Small intestine (tissue), 7 donors: ENCODE measurements around the gene ZDHHC7. TPM values are rescaled to one million over a fixed set of nuclear protein-coding genes. Genes with fewer than 3 reads are reported as not detected.
A peak's percentile ranks its signal among the peaks of the same experiment; 100 is the strongest.

Experiments used
- DNase-seq, 2 donors: peaks; one replicate each; pipeline versions ENCODE4 v3.0.0 to v3.0.0-alpha.2; 2013
- FAIRE-seq: peaks from 2 replicates; lab custom pipeline; 2012; peaks lifted over from hg19 to GRCh38; lab: Jason Lieb, UNC
- H3K27ac ChIP-seq, 3 donors: one replicate each; pipeline ENCODE4 v1.5.1; 2013; ENCODE audit warnings: low read length in 2 of 3, mild to moderate bottlenecking in 2 of 3, control low read depth in 1 of 3, inconsistent platforms in 1 of 3, low read depth in 1 of 3, moderate library complexity in 1 of 3
- H3K27me3 ChIP-seq, 3 donors: one replicate each; pipeline ENCODE4 v1.6.1; 2013; ENCODE audit warnings: low read length in 3 of 3, inconsistent platforms in 1 of 3; ENCODE audit not compliant: control insufficient read depth in 3 of 3, insufficient read depth in 3 of 3
- H3K36me3 ChIP-seq, 3 donors: one replicate each; pipeline ENCODE4 v1.6.1; 2013; ENCODE audit warnings: low read length in 3 of 3, inconsistent platforms in 1 of 3, low read depth in 1 of 3, mild to moderate bottlenecking in 1 of 3, moderate library complexity in 1 of 3; ENCODE audit not compliant: control insufficient read depth in 3 of 3, insufficient read depth in 2 of 3
- H3K4me1 ChIP-seq, 3 donors: one replicate each; pipeline ENCODE4 v1.6.1; 2013; ENCODE audit warnings: low read length in 2 of 3, inconsistent platforms in 1 of 3, low read depth in 1 of 3, mild to moderate bottlenecking in 1 of 3, moderate library complexity in 1 of 3; ENCODE audit not compliant: control insufficient read depth in 3 of 3, insufficient read depth in 2 of 3
- H3K4me3 ChIP-seq, 3 donors: one replicate each; pipeline ENCODE4 v1.5.1; 2013; ENCODE audit warnings: low read length in 3 of 3, control low read depth in 1 of 3, inconsistent platforms in 1 of 3, low read depth in 1 of 3, mild to moderate bottlenecking in 1 of 3, moderate library complexity in 1 of 3
- H3K9me3 ChIP-seq, 2 donors: one replicate each; pipeline ENCODE4 v1.6.1; 2013; ENCODE audit warnings: low read depth in 1 of 2, low read length in 1 of 2; ENCODE audit not compliant: control insufficient read depth in 2 of 2, insufficient read depth in 1 of 2
- WGBS, 3 donors: extraction: QIAGEN DNeasy Blood & Tissue Kit; methylation state at CpG; one replicate each; pipeline ENCODE4 v1.1.7; 2013; 5-methylcytosine and 5-hydroxymethylcytosine counted together
- polyA plus RNA-seq, 4 donors: library from polyadenylated mRNA; stranded (reverse) in 3 of 4; unstranded in 1 of 4; fragments of 200-250 nt in 3 of 4; fragments of 120-200 nt in 1 of 4; gene quantifications; one replicate each; pipeline versions ENCODE4 v1.2.1 to v1.2.3, GENCODE V29; 2013
- donor health status: healthy with polysubstance abuse.
- donor health status: control.
- donor health status: control.
- donor health status: Bipolar disorder and iron deficiency.
- donor health status: healthy.

ZDHHC7 gene
- polyA plus RNA-seq, 4 donors, result 16.5 to 57.5 (median 27.2) TPM

DNA sequence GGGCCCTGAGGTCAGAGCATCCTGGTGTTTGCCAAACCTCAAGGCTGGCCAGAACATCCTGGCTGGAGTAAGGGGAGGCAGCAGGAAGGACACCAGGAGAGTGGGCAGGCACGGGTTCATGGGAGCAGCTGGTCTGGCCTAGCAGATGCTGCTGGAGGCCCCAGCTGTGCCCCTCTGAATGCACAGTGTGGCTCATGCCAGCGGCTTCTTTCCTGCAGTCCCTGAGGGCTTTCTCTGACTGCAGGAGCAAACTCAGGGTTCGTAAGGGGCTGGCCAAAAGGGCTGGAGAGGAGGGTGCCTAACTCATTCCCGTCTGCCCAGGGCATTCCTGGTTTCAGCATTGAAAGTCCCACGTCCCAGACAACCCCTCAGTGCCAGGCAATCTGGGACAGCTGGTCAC is 78.7 kb downstream of the ZDHHC7 start:
- Histone ChIP-seq H3K9me3 (peaks cover 0 to 3% of the 10 kb centered on the region in 2 donors), H3K36me3 (no peaks in the 10 kb centered on the region), H3K4me1 (peaks cover 0 to 2% (median 0%) of the 10 kb centered on the region in 3 donors), H3K27ac (no peak overlapping the region), H3K27me3 (no peaks in the 10 kb centered on the region), H3K4me3 (no peak overlapping the region)
- no peak for FAIRE-seq
- WGBS, 3 donors, result 82 to 88% (median 87%) methylated on average over 5 of the region's 5 CpGs
- no peak for DNase-seq

DNA sequence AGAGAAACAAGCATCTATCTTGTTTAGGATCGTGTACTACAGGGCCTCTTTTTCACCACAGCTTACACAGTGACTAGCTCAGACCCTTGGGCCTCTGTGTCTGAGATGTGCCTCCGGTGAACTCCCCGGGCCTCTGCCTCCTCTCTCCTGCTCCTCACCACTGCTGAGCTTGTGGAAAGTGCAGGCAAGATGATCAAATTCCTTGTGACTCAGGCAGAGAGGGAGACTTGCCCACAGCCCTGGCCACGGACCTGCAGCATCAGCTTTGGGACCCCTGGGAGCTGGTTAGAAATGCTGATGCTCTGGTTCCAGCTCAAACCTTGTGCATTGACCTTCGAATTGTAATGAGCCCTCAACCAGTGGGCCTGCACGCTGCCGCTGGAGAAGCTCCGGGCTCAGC is 79.8 kb downstream of the ZDHHC7 start:
- H3K9me3 ChIP-seq, result peaks cover 0 to 3% of the 10 kb centered on the region in 2 donors
- 90 to 96% (median 90%) methylated on average over 8 of the region's 8 CpGs for WGBS, 3 donors
- H3K36me3 ChIP-seq, result no peaks in the 10 kb centered on the region
- no peak overlapping the region for H3K4me3 ChIP-seq
- no peak overlapping the region for H3K27ac ChIP-seq
- peaks cover 0 to 2% (median 0%) of the 10 kb centered on the region in 3 donors for H3K4me1 ChIP-seq
- DNase-seq (no peak), FAIRE-seq (no peak)
- H3K27me3 ChIP-seq, result no peaks in the 10 kb centered on the region

- 81 to 89% (median 86%) methylated on average over 4 of the region's 4 CpGs for WGBS, 3 donors
- Histone ChIP-seq H3K9me3 (peaks cover 0 to 3% of the 10 kb centered on the region in 2 donors), H3K27me3 (no peaks in the 10 kb centered on the region), H3K4me3 (no peak overlapping the region), H3K4me1 (peaks cover 0 to 2% (median 0%) of the 10 kb centered on the region in 3 donors), H3K27ac (no peak overlapping the region), H3K36me3 (no peaks in the 10 kb centered on the region)
- DNase-seq (no peak), FAIRE-seq (no peak)
These were observed 80.2 kb downstream of the ZDHHC7 start for GRCh38 chr16:84931107-84931494.

DNA sequence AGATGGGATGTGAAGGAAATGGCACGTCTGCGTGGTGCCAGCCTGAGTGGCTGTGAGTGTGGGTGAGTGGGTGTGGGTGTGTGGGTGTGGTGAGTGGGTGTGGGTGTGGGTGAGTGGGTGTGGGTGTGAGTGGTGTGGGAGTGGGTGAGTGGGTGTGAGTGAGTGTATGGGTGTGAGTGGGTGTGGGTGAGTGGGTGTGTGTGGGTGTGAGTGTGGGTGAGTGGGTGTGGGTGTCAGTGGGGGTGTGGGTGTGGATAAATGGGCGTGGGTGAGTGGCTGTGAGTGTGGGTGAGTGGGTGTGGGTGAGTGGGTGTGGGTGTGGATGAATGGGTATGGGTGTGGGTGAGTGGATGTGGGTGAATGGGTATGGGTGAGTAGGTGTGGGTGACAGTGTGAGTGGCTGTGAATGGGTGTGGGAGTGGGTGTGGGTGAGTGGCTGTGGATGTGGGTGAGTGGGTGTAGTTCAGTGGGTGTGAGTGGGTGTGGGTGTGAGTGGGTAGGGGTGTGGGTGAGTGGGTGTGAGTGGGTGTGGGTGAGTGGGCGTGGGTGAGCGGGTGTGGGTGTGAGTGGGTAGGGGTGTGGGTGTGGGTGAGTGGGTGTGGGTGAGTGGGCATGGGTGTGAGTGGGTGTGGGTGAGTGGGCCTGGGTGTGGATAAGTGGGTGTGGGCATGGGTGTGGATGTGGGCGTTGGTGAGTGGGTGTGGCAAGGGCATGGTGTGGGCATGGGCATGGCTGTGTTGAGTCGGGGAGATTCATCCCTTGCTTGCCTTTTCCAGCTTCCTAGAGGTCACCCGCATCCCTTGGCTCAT is 80.8 kb downstream of the ZDHHC7 start:
- 70 to 73% (median 72%) methylated on average over 7 to 8 of the region's 8 CpGs for WGBS, 3 donors
- peaks cover 0 to 3% of the 10 kb centered on the region in 2 donors for H3K9me3 ChIP-seq
- peaks cover 0 to 2% (median 0%) of the 10 kb centered on the region in 3 donors for H3K4me1 ChIP-seq
- no peaks in the 10 kb centered on the region for H3K27me3 ChIP-seq
- no peak for DNase-seq
- H3K27ac ChIP-seq, result no peak overlapping the region
- H3K4me3 ChIP-seq, result no peak overlapping the region
- H3K36me3 ChIP-seq, result no peaks in the 10 kb centered on the region
- FAIRE-seq, result no peak

DNA sequence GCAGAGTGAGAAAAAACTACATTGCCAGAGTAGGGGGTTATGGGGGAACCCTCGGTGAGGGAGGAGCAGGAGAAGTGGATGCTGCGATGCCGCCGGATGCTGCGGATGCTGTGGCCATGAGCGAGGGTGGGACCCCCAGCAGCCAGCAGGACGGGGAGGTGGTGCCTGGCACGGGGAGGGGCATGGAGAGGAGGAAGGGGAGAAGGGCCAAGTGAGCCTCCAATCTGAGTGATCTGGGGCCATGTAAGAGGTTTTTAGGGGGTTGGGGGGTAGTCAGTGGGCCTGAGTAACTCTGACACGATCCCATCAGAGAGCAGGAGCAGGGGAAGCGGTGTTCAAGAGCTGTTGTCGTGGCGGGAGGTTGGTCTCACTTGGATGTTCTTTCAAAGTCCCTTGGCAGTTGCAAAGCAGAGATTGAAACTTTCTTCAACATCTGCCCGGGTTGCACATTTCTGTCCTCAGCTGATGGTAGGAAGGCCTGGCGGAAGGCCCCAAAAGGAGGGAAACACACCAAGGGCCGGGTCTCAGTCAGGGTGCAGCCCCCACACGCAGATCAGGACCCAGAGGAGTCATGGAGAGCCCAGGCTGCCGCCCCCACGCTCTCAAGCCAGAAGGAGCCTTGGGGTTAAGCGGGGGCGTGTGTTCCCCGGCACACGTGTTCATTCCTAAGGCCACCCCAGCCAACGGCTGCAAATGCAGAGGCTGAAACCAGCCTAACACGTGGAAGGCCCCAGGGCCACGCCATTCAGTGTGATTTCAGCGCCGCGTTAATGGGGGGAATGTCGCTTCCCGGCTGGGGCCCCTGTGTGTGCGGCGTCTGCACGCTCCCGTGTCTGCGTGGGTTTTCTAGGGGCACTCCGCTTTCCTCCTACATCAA is 81.7 kb downstream of the ZDHHC7 start:
- Histone ChIP-seq H3K4me1 (peaks cover 0 to 6% (median 2%) of the 10 kb centered on the region in 3 donors), H3K27ac (no peak overlapping the region), H3K27me3 (no peaks in the 10 kb centered on the region), H3K4me3 (no peak overlapping the region), H3K9me3 (peaks cover 0 to 3% of the 10 kb centered on the region in 2 donors), H3K36me3 (no peaks in the 10 kb centered on the region)
- FAIRE-seq, result no peak
- DNase-seq, result no peak
- WGBS, 3 donors, result 73 to 84% (median 78%) methylated on average over 34 to 36 of the region's 36 CpGs

GRCh38 chr16:84928679-84929420 is 82.5 kb downstream of the ZDHHC7 start:
- Histone ChIP-seq H3K36me3 (no peaks in the 10 kb centered on the region), H3K4me1 (peaks cover 0 to 10% (median 2%) of the 10 kb centered on the region in 3 donors), H3K9me3 (peaks cover 0 to 3% of the 10 kb centered on the region in 2 donors), H3K27me3 (no peaks in the 10 kb centered on the region), H3K27ac (no peak overlapping the region), H3K4me3 (no peak overlapping the region)
- FAIRE-seq (no peak), DNase-seq (peak in 1 of 2 donors; percentile 29)
- 31 to 45% (median 44%) methylated on average over 16 of the region's 16 CpGs for WGBS, 3 donors

DNA sequence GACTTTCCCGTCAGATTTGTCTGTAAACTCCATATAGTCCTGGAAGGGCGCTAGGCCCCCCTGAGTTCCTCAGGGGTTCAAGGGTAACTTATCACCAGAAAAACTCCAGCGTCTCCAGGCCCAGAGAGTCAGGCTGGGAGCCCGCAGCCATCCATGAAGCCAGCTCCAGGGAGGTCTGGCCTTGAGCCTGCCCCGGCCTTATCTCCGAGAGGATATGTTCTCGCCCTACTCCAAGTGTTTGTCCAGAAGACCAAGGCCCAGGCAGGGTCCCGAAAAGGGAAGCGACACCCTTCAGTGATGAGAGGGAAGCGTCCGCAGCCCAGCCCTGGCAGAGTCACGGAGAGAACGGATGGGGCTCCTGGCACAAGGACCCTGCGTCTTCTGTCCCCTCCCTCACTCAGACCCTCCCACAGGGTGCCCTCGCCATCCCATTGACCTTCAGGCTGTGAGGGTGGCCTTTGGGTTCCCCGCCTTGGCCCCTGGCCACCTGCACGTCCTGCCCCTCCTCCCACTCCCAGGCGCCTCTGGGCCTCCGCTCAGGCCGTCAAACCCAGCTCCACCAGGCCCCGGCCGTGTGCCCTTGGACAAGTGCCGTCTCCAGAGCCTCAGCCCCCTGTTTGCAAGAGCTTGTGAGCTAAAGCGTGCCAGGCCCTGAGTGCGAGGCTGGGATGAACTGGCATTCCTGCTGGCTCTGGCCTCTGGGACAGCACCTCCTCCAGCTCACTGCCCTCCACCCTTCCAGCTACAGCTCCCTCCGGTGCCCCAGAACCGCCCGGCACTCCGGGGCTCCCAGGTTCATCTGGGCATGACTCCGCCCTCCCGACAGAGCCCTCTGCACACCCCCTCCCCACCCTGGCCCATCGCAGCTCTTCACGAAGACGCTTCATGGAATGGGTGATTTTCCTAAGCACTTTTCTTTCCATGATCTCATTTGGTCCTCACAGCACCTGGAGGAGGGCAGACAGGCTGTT is 83.4 kb downstream of the ZDHHC7 start:
- peaks cover 0 to 3% of the 10 kb centered on the region in 2 donors for H3K9me3 ChIP-seq
- no peak for DNase-seq
- 80 to 84% (median 82%) methylated on average over 34 of the region's 34 CpGs for WGBS, 3 donors
- FAIRE-seq, result no peak
- no peak overlapping the region for H3K4me3 ChIP-seq
- H3K36me3 ChIP-seq, result no peaks in the 10 kb centered on the region
- peaks cover 0 to 10% (median 2%) of the 10 kb centered on the region in 3 donors for H3K4me1 ChIP-seq
- no peak overlapping the region for H3K27ac ChIP-seq
- H3K27me3 ChIP-seq, result no peaks in the 10 kb centered on the region
